ENCODE results near the gene TEPSIN.

The TEPSIN gene

GRCh38 chr17:81197409-81197795 lies 41.5 kb downstream of the TEPSIN start:
- DNase-seq (ENCODE audit: low read depth), result no peak

- DNase-seq (ENCODE audit: low read depth), result no peak
These were observed 42.1 kb downstream of the TEPSIN start for GRCh38 chr17:81196505-81197408.

- DNase-seq (ENCODE audit: low read depth), result no peak
These were observed 42.8 kb downstream of the TEPSIN start for GRCh38 chr17:81195941-81196495.

DNA sequence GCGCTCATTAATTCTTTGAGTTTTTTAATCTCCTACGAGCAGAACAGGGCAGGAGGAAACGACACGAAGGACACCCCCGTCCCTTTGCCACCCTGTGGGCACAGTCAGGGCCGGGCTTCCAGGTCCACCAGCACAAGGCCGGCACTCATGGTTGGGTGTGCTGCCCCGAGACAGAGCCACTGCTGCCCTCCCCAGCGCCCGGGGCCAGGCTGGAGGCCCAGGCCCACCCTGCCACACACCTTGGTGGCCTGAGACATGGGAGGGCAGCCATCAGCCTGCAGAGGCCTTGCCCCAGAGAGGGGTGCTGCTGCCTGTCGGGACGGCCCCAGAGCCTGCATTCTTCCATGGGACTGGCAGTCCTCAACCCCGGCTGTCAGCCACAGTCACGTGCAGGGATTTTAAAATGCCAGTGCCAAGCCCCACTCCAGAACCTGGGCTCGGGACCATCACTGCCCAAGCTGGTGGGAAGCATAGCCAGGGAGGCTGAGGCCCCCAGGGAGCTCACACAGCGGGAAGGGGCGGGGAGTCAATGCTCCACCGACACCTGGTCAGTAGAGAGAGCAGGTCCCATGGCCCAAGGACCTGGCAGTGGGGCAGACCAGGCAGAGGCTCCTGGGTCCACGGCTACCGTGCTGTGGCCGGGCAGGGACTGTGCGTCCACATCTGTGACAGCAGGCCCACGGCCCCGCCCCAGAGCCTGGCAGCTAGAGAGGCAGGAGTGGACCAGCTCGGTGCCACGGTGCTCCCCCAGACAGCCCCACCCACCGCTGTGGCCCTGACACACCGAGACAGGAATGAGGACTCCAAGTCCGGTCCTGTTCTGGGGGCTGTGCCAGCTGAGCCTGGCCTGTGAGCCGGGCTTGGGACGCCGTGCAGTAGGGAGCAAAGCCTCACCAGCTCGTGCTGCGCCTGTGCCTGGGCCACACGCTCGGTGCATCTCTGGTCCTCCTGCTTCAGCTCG lies 43.6 kb downstream of the TEPSIN start:
- DNase-seq (ENCODE audit: low read depth), result no peak

- no peak for DNase-seq (ENCODE audit: low read depth)
These were observed 44.6 kb downstream of the TEPSIN start for GRCh38 chr17:81194225-81194760.

GRCh38 chr17:81193470-81194224 lies 45.2 kb downstream of the TEPSIN start:
- no peak for DNase-seq (ENCODE audit: low read depth)

GRCh38 chr17:81193051-81193410 lies 45.8 kb downstream of the TEPSIN start:
- DNase-seq (ENCODE audit: low read depth), result no peak

- DNase-seq (ENCODE audit: low read depth), result no peak
These were observed 46.3 kb downstream of the TEPSIN start for GRCh38 chr17:81192386-81193050.

GRCh38 chr17:81191646-81192045 lies 47.2 kb downstream of the TEPSIN start:
- DNase-seq (ENCODE audit: low read depth), result no peak

GRCh38 chr17:81191116-81191515 lies 47.7 kb downstream of the TEPSIN start:
- DNase-seq (ENCODE audit: low read depth), result no peak

DNA sequence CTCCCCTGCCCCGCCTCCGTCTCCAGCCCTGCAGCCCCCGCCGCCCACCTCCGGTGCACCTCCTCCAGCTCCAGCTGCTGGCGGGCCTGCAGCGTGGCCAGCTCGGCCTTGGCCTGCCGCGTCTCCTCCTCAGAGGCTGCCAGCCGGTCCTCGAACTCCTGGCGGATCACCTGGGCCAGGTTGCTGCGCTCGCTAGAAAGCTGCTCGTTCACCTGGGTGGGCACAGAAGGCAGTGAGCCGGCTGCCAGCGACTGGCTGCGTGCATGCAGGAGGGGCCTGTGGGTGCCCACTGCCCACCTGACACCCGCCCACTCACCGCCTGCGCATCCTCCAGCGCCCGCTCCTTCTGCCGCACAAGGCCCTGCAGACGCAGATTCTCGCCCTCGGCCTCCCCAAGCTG lies 48.3 kb downstream of the TEPSIN start:
- no peak for DNase-seq (ENCODE audit: low read depth)

- no peak for DNase-seq (ENCODE audit: low read depth)
These were observed 49.0 kb downstream of the TEPSIN start for GRCh38 chr17:81189670-81190530.

DNA sequence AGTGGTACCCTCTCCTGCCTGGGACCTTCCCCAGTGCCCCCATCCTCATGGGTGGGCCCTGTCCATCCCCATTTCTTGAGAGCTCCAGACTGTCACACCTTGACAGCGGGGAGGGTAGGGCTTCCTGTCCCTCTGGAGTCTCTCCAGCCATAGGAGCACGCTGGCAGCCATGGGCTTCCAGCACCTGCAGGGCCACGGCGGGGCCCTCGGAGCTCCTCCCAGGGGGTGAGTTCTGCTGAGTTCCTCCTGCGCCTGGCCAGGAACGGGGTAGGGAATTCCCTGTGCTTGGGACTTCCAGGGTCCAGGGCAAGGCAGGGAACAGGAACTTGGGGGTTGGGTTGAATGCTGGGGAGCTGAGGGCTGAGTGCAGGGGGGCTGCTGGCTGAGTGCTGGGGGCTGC lies 49.8 kb downstream of the TEPSIN start:
- no peak for DNase-seq (ENCODE audit: low read depth)

GRCh38 chr17:81188491-81188840 lies 50.4 kb downstream of the TEPSIN start:
- no peak for DNase-seq (ENCODE audit: low read depth)

DNA sequence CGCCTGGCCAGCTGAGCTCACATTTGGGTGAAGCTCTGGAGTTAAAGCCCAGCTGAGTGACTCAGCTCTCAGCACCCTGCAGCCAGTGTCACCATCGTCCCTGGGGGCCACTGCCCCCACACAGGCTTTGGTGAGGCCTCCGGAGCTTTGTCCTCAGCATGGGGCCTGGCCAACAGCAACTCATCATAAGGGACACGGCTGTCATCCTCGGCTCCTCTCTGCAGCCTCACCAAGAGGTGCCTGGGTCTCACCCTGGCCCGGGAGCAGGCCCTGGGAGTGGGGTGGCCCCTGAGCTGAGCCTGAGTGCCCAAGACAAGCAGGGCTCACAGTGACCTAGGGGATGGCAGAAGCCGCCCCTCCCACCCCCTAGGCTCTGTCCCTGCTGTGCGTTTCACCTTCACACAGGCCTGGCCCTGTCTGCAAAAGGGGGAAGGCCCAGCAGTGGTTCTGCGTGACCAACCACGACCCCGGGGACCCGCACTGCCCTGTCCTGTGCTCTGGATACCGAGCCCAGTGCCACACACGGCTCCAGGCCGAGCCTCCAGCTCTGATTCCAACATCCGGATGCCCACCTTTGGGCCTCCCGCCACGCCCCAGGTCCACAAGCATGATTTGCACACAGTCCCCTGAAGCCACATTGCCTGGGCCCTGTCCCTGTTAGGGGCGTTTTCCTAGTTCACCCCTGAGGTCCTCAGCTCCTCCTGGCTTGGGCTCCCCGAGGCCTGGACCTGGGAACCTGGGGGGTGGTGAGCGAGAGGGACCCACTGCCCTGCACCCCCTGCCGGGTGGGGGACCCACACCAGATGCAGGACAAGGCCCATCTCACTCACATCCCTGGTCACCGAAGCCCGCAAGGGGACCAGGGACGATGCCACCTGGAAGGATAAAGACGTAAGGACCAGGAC lies 51.0 kb downstream of the TEPSIN start:
- no peak for DNase-seq (ENCODE audit: low read depth)

- no peak for DNase-seq (ENCODE audit: low read depth)
These were observed 51.7 kb downstream of the TEPSIN start for GRCh38 chr17:81187120-81187519.

DNA sequence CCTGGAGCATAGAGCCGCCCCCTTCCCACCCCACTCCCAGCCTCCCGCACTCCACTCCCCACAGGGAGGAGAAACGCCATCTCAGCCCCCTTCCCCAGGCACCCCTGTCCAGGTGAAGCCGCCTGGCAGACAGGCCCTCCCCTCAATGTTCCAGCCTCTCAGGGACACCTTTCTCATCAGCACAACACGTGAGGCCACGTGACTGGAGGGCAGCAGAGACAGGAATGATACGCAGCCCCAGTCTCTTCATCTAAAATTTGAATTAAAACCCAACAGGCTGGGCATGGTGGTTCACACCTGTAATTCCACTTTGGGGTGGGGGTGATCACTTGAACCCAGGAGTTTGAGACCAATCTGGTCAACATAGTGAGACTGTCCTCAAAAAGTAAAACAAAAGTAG lies 52.7 kb downstream of the TEPSIN start:
- DNase-seq (ENCODE audit: low read depth), result no peak

DNA sequence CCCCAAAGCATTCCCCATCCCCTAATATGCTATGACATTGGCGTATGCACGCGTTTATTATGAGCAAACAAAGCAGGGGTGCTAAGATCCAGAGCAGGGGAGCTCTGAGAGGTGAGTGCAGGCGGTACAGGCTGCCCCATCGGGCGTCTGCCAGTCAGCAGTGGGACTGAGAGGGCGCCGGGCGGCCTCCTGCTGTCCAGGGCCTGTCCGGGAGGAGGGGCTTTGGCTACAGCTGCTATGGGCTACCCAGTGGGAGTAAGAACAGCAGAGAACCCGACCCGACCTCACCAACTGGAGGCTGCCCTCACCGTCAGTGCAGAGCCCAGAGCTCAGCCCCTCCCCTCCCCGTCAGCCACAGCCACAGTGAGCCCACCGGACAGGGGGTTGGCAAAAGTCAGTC lies 54.3 kb downstream of the TEPSIN start:
- DNase-seq (ENCODE audit: low read depth), result no peak

DNA sequence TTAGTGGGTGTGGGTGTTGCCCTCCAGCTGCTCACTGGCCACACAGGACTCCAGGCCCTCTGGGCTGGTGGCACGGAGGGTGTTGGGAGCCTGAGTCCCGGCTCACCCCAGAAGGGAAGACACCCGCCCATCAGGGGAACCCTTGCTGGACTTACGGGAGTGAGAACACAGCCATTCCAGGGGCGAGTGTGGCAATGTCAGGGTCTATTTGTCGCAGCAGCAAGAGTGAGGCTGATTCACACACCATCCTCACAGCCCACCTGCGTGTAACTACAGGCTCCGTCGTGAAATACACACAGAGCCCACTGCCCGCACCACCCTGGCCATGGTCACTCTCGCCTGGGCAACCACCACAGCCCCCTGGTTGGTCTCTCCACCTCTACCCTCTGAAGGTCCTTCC lies 55.0 kb downstream of the TEPSIN start:
- DNase-seq (ENCODE audit: low read depth), result no peak

Data from stimulated activated CD8-positive, alpha-beta memory T cell treated with anti-CD3 and anti-CD28 coated beads, Interleukin-15, amount 100 ng/mL, for 1 hour (primary cell).